GM12891 (cell line): ENCODE data around the gene PCCA.

Source experiments
- POLR2A ChIP-seq: IDR thresholded peaks from 2 replicates; pipeline ENCODE4 v1.6.1; 2011; ENCODE audit warnings: low read depth, low read length, control low read depth
- POLR2AphosphoS5 ChIP-seq: IDR thresholded peaks from 2 replicates; pipeline ENCODE4 v1.6.1; 2011; ENCODE audit warnings: low read depth, low read length, control low read depth

DNA sequence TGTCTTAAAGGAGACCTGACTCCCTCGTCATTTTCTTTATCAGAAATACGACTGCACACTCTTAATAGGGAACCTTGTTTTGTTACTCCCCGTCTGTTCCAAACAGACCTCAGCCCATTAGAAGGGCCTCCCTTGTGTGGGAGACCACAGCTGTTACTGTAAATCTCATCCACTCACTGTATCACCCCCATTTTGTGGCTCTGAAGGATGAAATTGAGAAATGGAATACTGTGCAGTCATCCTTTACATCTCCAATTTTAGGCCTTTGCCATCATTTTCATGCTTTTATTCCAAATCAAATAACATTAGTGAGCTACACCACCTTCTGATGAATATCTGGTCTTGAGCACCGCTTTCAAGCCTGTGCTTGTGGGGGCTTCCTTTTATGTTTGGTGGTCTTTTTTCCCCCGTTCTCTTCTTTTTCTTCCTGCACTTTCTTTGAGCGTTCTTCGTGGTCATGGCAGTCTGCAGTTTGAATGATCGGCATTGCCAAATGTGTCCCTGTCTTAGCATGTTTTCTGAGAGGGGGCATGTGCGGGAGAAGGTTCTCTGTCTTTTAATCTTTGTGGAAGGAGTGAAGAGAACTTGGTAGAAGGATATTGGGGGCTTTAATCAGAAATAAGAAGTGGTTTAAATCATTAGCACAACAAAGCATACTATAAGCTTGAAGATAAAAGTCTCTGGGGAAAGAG is 433.9 kb downstream of the PCCA start:
- no peak for TF ChIP-seq POLR2A
- TF ChIP-seq POLR2AphosphoS5, result no peak
